ENCODE data around the gene OLFM4. TPM values are rescaled to one million over a fixed set of nuclear protein-coding genes. Genes with fewer than 3 reads are reported as not detected.

Gene OLFM4
- total RNA-seq, 6 experiments from 2014 or later, result 0.54 to 0.75 (median 0.73) TPM; not detected in 3

DNA sequence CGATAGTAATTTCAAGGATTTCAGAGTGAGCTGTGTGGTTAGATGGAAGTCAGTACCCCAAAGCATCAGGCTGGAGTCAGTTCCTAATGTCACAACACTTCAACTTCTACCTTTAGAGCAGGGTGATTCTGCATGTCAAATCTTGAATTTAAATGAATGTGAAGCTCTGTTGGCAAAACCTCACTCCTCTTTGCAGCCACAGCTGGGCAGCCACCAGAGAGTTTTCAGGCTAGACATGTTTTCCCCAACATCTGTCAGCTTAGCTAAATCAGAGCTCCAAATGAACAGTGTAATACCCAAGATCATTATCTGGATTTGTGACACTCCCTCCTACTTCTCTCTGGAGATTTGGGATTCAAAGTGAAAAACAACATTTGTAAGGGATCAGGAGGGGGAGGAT, 33.7 kb upstream of the OLFM4 start:
- DNase-seq (no peak), ATAC-seq (no peak)
- H3K9me3 ChIP-seq, result no peaks in the 10 kb centered on the region
- no peaks in the 10 kb centered on the region for H3K36me3 ChIP-seq
- no peaks in the 10 kb centered on the region for H3K27me3 ChIP-seq
- H3K27ac ChIP-seq, result no peak overlapping the region
- 22% methylated on average over 1 of the region's 1 CpG for WGBS (ENCODE audit: insufficient coverage, low coverage, low lambda C conversion rate, missing lambda C conversion rate)
- intact Hi-C loops (cut with DNase I), result no loop called here
- no peaks in the 10 kb centered on the region for H3K4me1 ChIP-seq
- H3K4me3 ChIP-seq, result no peak overlapping the region
- TF ChIP-seq, protein P1, sequence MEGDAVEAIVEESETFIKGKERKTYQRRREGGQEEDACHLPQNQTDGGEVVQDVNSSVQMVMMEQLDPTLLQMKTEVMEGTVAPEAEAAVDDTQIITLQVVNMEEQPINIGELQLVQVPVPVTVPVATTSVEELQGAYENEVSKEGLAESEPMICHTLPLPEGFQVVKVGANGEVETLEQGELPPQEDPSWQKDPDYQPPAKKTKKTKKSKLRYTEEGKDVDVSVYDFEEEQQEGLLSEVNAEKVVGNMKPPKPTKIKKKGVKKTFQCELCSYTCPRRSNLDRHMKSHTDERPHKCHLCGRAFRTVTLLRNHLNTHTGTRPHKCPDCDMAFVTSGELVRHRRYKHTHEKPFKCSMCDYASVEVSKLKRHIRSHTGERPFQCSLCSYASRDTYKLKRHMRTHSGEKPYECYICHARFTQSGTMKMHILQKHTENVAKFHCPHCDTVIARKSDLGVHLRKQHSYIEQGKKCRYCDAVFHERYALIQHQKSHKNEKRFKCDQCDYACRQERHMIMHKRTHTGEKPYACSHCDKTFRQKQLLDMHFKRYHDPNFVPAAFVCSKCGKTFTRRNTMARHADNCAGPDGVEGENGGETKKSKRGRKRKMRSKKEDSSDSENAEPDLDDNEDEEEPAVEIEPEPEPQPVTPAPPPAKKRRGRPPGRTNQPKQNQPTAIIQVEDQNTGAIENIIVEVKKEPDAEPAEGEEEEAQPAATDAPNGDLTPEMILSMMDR (IDR thresholded peaks at IDR 0.05), result no peak
- no peak for TF ChIP-seq POLR2A (IDR thresholded peaks at IDR 0.05)

- H3K27ac ChIP-seq, result no peak overlapping the region
- H3K9me3 ChIP-seq, result no peaks in the 10 kb centered on the region
- TF ChIP-seq, protein P1 (IDR thresholded peaks at IDR 0.05), result no peak
- TF ChIP-seq POLR2A (IDR thresholded peaks at IDR 0.05), result no peak
- intact Hi-C loops (cut with DNase I), result no loop called here
- ATAC-seq, result no peak
- DNase-seq, result no peak
- H3K4me1 ChIP-seq, result no peaks in the 10 kb centered on the region
- H3K4me3 ChIP-seq, result no peak overlapping the region
- H3K27me3 ChIP-seq, result no peaks in the 10 kb centered on the region
- WGBS (ENCODE audit: insufficient coverage, low coverage, low lambda C conversion rate, missing lambda C conversion rate), result 66% methylated on average over 2 of the region's 2 CpGs
- no peaks in the 10 kb centered on the region for H3K36me3 ChIP-seq
Observed at GRCh38 chr13:52995946-52996345, 32.7 kb upstream of the OLFM4 start.

- intact Hi-C loops (cut with DNase I), result no loop called here
- 57% methylated on average over 5 of the region's 5 CpGs for WGBS (ENCODE audit: insufficient coverage, low coverage, low lambda C conversion rate, missing lambda C conversion rate)
- H3K27ac ChIP-seq, result no peak overlapping the region
Observed at GRCh38 chr13:52997951-52998876, 30.4 kb upstream of the OLFM4 start.

DNA sequence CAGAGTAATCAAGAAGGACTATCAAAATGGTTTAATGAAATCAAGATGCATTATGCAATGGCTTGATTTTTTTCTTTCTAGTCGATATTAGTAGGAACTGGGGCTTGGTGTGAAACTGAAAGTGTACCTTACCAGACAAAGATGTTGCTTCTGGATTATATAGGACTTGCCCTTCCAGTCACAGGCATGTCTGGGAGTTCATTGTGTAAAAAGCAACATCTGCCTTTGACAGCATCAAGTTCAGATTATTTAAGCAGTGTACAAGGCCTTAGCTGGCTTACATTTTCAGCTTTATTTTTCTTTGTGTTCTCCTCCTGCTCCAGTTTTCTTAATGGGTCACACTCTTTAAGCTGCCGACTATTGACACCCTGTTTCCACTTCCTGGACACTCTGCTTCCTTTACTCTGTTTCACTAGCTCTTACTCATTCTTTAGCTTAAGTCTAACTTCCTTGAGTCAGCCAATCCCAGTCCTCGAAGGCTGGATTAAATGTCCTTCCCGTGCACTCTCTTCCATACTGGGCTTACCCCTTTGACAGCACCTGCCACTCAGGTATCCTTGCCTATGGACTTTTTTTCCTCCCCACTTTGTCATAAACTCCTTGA, 29.4 kb upstream of the OLFM4 start:
- no peak overlapping the region for H3K27ac ChIP-seq
- H3K4me1 ChIP-seq, result no peaks in the 10 kb centered on the region
- ATAC-seq (peak in 1 of 4 donors; percentile 19), DNase-seq (no peak)
- 33% methylated on average over 4 of the region's 4 CpGs for WGBS (ENCODE audit: insufficient coverage, low coverage, low lambda C conversion rate, missing lambda C conversion rate)
- H3K9me3 ChIP-seq, result no peaks in the 10 kb centered on the region
- intact Hi-C loops (cut with DNase I), result no loop called here
- H3K4me3 ChIP-seq, result no peak overlapping the region
- H3K27me3 ChIP-seq, result no peaks in the 10 kb centered on the region
- H3K36me3 ChIP-seq, result no peaks in the 10 kb centered on the region
- TF ChIP-seq, protein P1 (IDR thresholded peaks at IDR 0.05), result no peak
- TF ChIP-seq POLR2A (IDR thresholded peaks at IDR 0.05), result no peak

More at GRCh38 chr13:52997951-52998876, 30.4 kb upstream of the OLFM4 start:
- no peak for DNase-seq
- ATAC-seq, result no peak
- Histone ChIP-seq H3K4me1 (no peaks in the 10 kb centered on the region), H3K4me3 (no peak overlapping the region), H3K9me3 (no peaks in the 10 kb centered on the region), H3K36me3 (no peaks in the 10 kb centered on the region), H3K27me3 (no peaks in the 10 kb centered on the region)
- TF ChIP-seq POLR2A (IDR thresholded peaks at IDR 0.05), result no peak
- TF ChIP-seq, protein P1 (IDR thresholded peaks at IDR 0.05), result no peak
